Neuronal stem cell (in vitro differentiated cells): ENCODE data around the gene NPHP4.

ENCODE experiments used
- DNase-seq: peaks from one replicate; pipeline ENCODE4 v3.0.0-alpha.2; 2013; ENCODE audit warnings: low spot score
- H2AFZ ChIP-seq: one replicate; pipeline ENCODE4 v1.6.1; 2013; ENCODE audit warnings: mild to moderate bottlenecking, low read length, inconsistent platforms
- H2AK5ac ChIP-seq: 2 replicates; pipeline ENCODE4 v1.6.1; 2013; ENCODE audit warnings: low read depth, mild to moderate bottlenecking, inconsistent platforms, low read length, moderate library complexity, mixed read lengths
- H2BK120ac ChIP-seq: 2 replicates; pipeline ENCODE4 v1.6.1; 2013; ENCODE audit warnings: low read depth, mild to moderate bottlenecking, inconsistent platforms, low read length, moderate library complexity, mixed read lengths
- H2BK12ac ChIP-seq: one replicate; pipeline ENCODE4 v1.6.1; 2013; ENCODE audit warnings: low read length, inconsistent platforms
- H2BK15ac ChIP-seq: 2 replicates; pipeline ENCODE4 v1.6.1; 2013; ENCODE audit warnings: mild to moderate bottlenecking, low read length, inconsistent platforms, mixed read lengths
- H2BK5ac ChIP-seq: one replicate; pipeline ENCODE4 v1.6.1; 2013; ENCODE audit warnings: inconsistent platforms, mild to moderate bottlenecking, low read length, moderate library complexity
- H3K14ac ChIP-seq: one replicate; pipeline ENCODE4 v1.6.1; 2013; ENCODE audit warnings: low read length, inconsistent platforms
- H3K18ac ChIP-seq: 2 replicates; pipeline ENCODE4 v1.6.1; 2013; ENCODE audit warnings: low read length, inconsistent platforms
- H3K23ac ChIP-seq: 2 replicates; pipeline ENCODE4 v1.6.1; 2013; ENCODE audit warnings: low read depth, mild to moderate bottlenecking, mixed read lengths, low read length, inconsistent platforms; ENCODE audit not compliant: poor library complexity
- H3K27ac ChIP-seq: replicated peaks from 3 replicates; pipeline ENCODE4 v1.5.1; 2013; ENCODE audit warnings: low read length, inconsistent platforms
- H3K27me3 ChIP-seq, 3 experiments: 2 replicates each; pipeline ENCODE4 v1.6.1; 2013; ENCODE audit warnings: low read length in 3 of 3, mild to moderate bottlenecking in 2 of 3, inconsistent platforms in 1 of 3, low read depth in 1 of 3, mixed read lengths in 1 of 3, moderate library complexity in 1 of 3; ENCODE audit not compliant: control insufficient read depth in 3 of 3, insufficient read depth in 3 of 3
- H3K36me3 ChIP-seq, 2 donors: replicated peaks in 1 of 2; 2 replicates each; pipeline ENCODE4 v1.6.1; 2013; ENCODE audit warnings: low read length in 2 of 2; ENCODE audit not compliant: control insufficient read depth in 2 of 2, insufficient read depth in 2 of 2
- H3K4ac ChIP-seq: 2 replicates; pipeline ENCODE4 v1.6.1; 2013; ENCODE audit warnings: inconsistent platforms, mild to moderate bottlenecking, low read length, moderate library complexity
- H3K4me1 ChIP-seq, 2 donors: 1 replicate in 1 of 2; 2 replicates in 1 of 2; pipeline ENCODE4 v1.6.1; 2013; ENCODE audit warnings: low read length in 2 of 2, low read depth in 1 of 2; ENCODE audit not compliant: control insufficient read depth in 2 of 2, insufficient read depth in 1 of 2
- H3K4me2 ChIP-seq: one replicate; pipeline ENCODE4 v1.6.1; 2013; ENCODE audit warnings: mild to moderate bottlenecking, low read length, inconsistent platforms; ENCODE audit not compliant: insufficient read depth, poor library complexity, severe bottlenecking
- H3K4me3 ChIP-seq, 2 donors: 2 replicates each; pipeline ENCODE4 v1.5.1; 2013; ENCODE audit warnings: low read length in 2 of 2, mild to moderate bottlenecking in 2 of 2, inconsistent platforms in 1 of 2, moderate library complexity in 1 of 2
- H3K79me1 ChIP-seq: one replicate; pipeline ENCODE4 v1.6.1; 2013; ENCODE audit warnings: low read depth, mild to moderate bottlenecking, inconsistent platforms, low read length, moderate library complexity
- H3K9ac ChIP-seq: one replicate; pipeline ENCODE4 v1.6.1; 2013; ENCODE audit warnings: mild to moderate bottlenecking, low read depth, low read length, inconsistent platforms; ENCODE audit not compliant: poor library complexity
- H3K9me3 ChIP-seq, 2 donors: replicated peaks in 1 of 2; 2 replicates each; pipeline versions ENCODE3 to v1.6.1; 2013; ENCODE audit warnings: low read length in 2 of 2, mild to moderate bottlenecking in 2 of 2, inconsistent platforms in 1 of 2, low read depth in 1 of 2, mixed read lengths in 1 of 2, moderate library complexity in 1 of 2; ENCODE audit not compliant: control insufficient read depth in 2 of 2, insufficient read depth in 1 of 2
- H4K8ac ChIP-seq: one replicate; pipeline ENCODE4 v1.6.1; 2013; ENCODE audit warnings: low read depth, mild to moderate bottlenecking, inconsistent platforms, low read length, moderate library complexity
- H4K91ac ChIP-seq: one replicate; pipeline ENCODE4 v1.6.1; 2013; ENCODE audit warnings: low read length, low read depth, mild to moderate bottlenecking, inconsistent platforms; ENCODE audit not compliant: poor library complexity
- WGBS, 2 donors: extraction: QIAGEN DNeasy Blood & Tissue Kit; methylation state at CpG; one replicate each; pipeline ENCODE4 v1.1.7; 2013; ENCODE audit warnings: missing lambda C conversion rate in 2 of 2, mixed read lengths in 1 of 2; ENCODE audit not compliant: insufficient read length in 2 of 2, insufficient replicate concordance in 1 of 2; ENCODE audit errors: extremely low coverage in 2 of 2; 5-methylcytosine and 5-hydroxymethylcytosine counted together

Gene NPHP4

GRCh38 chr1:5975133-5975880, 16.9 kb downstream of the NPHP4 start:
- Histone ChIP-seq H2BK12ac (no peak overlapping the region), H3K4me2 (no peak overlapping the region), H2AK5ac (no peak overlapping the region), H3K4me3 (no peak overlapping the region), H4K8ac (no peak overlapping the region), H3K4ac (no peak overlapping the region), H3K14ac (no peak overlapping the region), H2BK5ac (no peak overlapping the region), H3K9ac (no peak overlapping the region), H3K4me1 (peaks cover 0 to 4% of the 10 kb centered on the region in 2 donors), H2BK120ac (no peak overlapping the region), H3K36me3 (peaks cover 5 to 12% of the 10 kb centered on the region in 2 donors), H3K23ac (no peak overlapping the region), H3K18ac (no peak overlapping the region), H3K79me1 (peaks cover 11% of the 10 kb centered on the region), H3K9me3 (no peaks in the 10 kb centered on the region), H2BK15ac (no peak overlapping the region), H3K27ac (no peak overlapping the region), H2AFZ (no peak overlapping the region), H4K91ac (no peak overlapping the region), H3K27me3 (no peaks in the 10 kb centered on the region)
- DNase-seq = no peak
- no CpG with 5 or more reads among the region's 17 CpGs for WGBS, 2 donors

- H3K4me3 ChIP-seq = no peak overlapping the region
- H3K36me3 ChIP-seq = peaks cover 5 to 14% of the 10 kb centered on the region in 2 donors
- no peak overlapping the region for H4K91ac ChIP-seq
- DNase-seq = no peak
- no peaks in the 10 kb centered on the region for H3K9me3 ChIP-seq
- no peak overlapping the region for H2BK120ac ChIP-seq
- no peak overlapping the region for H4K8ac ChIP-seq
- H2BK15ac ChIP-seq = no peak overlapping the region
- peaks cover 0 to 1% of the 10 kb centered on the region in 2 donors for H3K4me1 ChIP-seq
- H2AK5ac ChIP-seq = no peak overlapping the region
- H3K79me1 ChIP-seq = peaks cover 11% of the 10 kb centered on the region
- no peaks in the 10 kb centered on the region for H3K27me3 ChIP-seq
- no peak overlapping the region for H3K23ac ChIP-seq
- no peak overlapping the region for H2AFZ ChIP-seq
- no peak overlapping the region for H2BK5ac ChIP-seq
- no peak overlapping the region for H3K14ac ChIP-seq
- no peak overlapping the region for H3K4me2 ChIP-seq
- H2BK12ac ChIP-seq = no peak overlapping the region
- no peak overlapping the region for H3K18ac ChIP-seq
- H3K27ac ChIP-seq = no peak overlapping the region
- no peak overlapping the region for H3K9ac ChIP-seq
- WGBS, 2 donors = no CpG with 5 or more reads among the region's 8 CpGs
- no peak overlapping the region for H3K4ac ChIP-seq
Observed at GRCh38 chr1:5974631-5975030, 17.6 kb downstream of the NPHP4 start.

GRCh38 chr1:5973771-5974170, 18.5 kb downstream of the NPHP4 start:
- Histone ChIP-seq H3K27me3 (no peaks in the 10 kb centered on the region), H3K9ac (no peak overlapping the region), H3K4ac (no peak overlapping the region), H2BK15ac (no peak overlapping the region), H3K36me3 (peaks cover 5 to 21% of the 10 kb centered on the region in 2 donors), H3K27ac (no peak overlapping the region), H3K4me1 (peaks cover 0 to 1% of the 10 kb centered on the region in 2 donors), H4K91ac (no peak overlapping the region), H2BK120ac (no peak overlapping the region), H3K9me3 (no peaks in the 10 kb centered on the region), H2AK5ac (no peak overlapping the region), H3K18ac (no peak overlapping the region), H2AFZ (no peak overlapping the region), H3K79me1 (peaks cover 11% of the 10 kb centered on the region), H3K23ac (no peak overlapping the region), H2BK12ac (no peak overlapping the region), H3K4me3 (no peak overlapping the region), H2BK5ac (no peak overlapping the region), H3K14ac (no peak overlapping the region), H4K8ac (no peak overlapping the region), H3K4me2 (no peak overlapping the region)
- no peak for DNase-seq
- no CpG with 5 or more reads among the region's 11 CpGs for WGBS, 2 donors

GRCh38 chr1:5972198-5972520, 20.1 kb downstream of the NPHP4 start:
- Histone ChIP-seq H2AK5ac (no peak overlapping the region), H2AFZ (no peak overlapping the region), H3K4me2 (no peak overlapping the region), H3K36me3 (peaks cover 9 to 31% of the 10 kb centered on the region in 2 donors), H4K8ac (no peak overlapping the region), H3K18ac (no peak overlapping the region), H3K4me3 (no peak overlapping the region), H3K79me1 (peaks cover 11% of the 10 kb centered on the region), H3K27ac (no peak overlapping the region), H3K27me3 (no peaks in the 10 kb centered on the region), H2BK12ac (no peak overlapping the region), H2BK15ac (no peak overlapping the region), H3K9ac (no peak overlapping the region), H3K14ac (no peak overlapping the region), H3K4ac (no peak overlapping the region), H3K23ac (no peak overlapping the region), H3K9me3 (no peaks in the 10 kb centered on the region), H2BK5ac (no peak overlapping the region), H3K4me1 (peaks cover 0 to 1% of the 10 kb centered on the region in 2 donors), H2BK120ac (no peak overlapping the region), H4K91ac (no peak overlapping the region)
- DNase-seq = no peak
- WGBS, 2 donors = no CpG with 5 or more reads among the region's 4 CpGs
